Left ventricle myocardium inferior (tissue), 1 donor: Measurements from ENCODE around the gene RBKS. TPM values are rescaled to one million over a fixed set of nuclear protein-coding genes. Genes with fewer than 3 reads are reported as not detected.

ENCODE experiments used
- DNase-seq: peaks from one replicate; pipeline ENCODE4 v3.0.0-alpha.2; 2020
- H3K27ac ChIP-seq: fragments of 200-600 bp; replicated peaks from 2 replicates; pipeline ENCODE4 v1.8.0; 2021
- H3K27me3 ChIP-seq: fragments of 200-600 bp; 2 replicates; pipeline ENCODE4 v1.8.0; 2021; ENCODE audit warnings: low read depth
- H3K36me3 ChIP-seq: fragments of 200-600 bp; 2 replicates; pipeline ENCODE4 v1.8.0; 2021
- H3K4me1 ChIP-seq: fragments of 200-600 bp; 2 replicates; pipeline ENCODE4 v1.8.0; 2021
- H3K4me3 ChIP-seq: fragments of 200-600 bp; 2 replicates; pipeline ENCODE4 v1.8.0; 2021; ENCODE audit warnings: mild to moderate bottlenecking, moderate library complexity
- H3K9me3 ChIP-seq: fragments of 200-600 bp; replicated peaks from 2 replicates; pipeline ENCODE4 v1.8.0; 2021
- CTCF ChIP-seq: fragments of 200-600 bp; IDR thresholded peaks from 2 replicates; pipeline ENCODE4 v1.8.0; 2021; ENCODE audit warnings: antibody characterized with exemption, mild to moderate bottlenecking, borderline replicate concordance
- intact Hi-C: fragments of 100-400 bp; cut with micrococcal nuclease; formaldehyde crosslinking; loops from one replicate; pipeline ENCODE4 v1.11.0; 2022
- total RNA-seq: library from RNA; stranded (reverse); fragmentation: NEBNext Ultra II Directional; extraction: Animal tissue kit (Norgen Biotek cat#: 25700); gene quantifications from one replicate; pipeline ENCODE4 v1.2.1, GENCODE V29; 2021
- donor health status: DM: no; HTN: yes; CAD: no; lungs with severe emphysema.

Gene RBKS
- total RNA-seq, 1 donor from 2014 or later: 2.7 TPM

GRCh38 chr2:27912512-27912911, 22.3 kb upstream of the RBKS start:
- DNase-seq: no peak
- no peak for TF ChIP-seq CTCF
- H3K9me3 ChIP-seq: no peaks in the 10 kb centered on the region
- no peak overlapping the region for H3K27ac ChIP-seq
- no peak overlapping the region for H3K4me3 ChIP-seq
- no peaks in the 10 kb centered on the region for H3K36me3 ChIP-seq
- no peaks in the 10 kb centered on the region for H3K27me3 ChIP-seq
- intact Hi-C loops: no loop called here
- H3K4me1 ChIP-seq: peaks cover 57% of the 10 kb centered on the region

GRCh38 chr2:27911458-27912210, 21.4 kb upstream of the RBKS start:
- intact Hi-C loops: no loop called here
- no peak for DNase-seq
- H3K27me3 ChIP-seq: no peaks in the 10 kb centered on the region
- peaks cover 65% of the 10 kb centered on the region for H3K4me1 ChIP-seq
- no peak for TF ChIP-seq CTCF
- H3K9me3 ChIP-seq: no peaks in the 10 kb centered on the region
- no peaks in the 10 kb centered on the region for H3K36me3 ChIP-seq
- H3K27ac ChIP-seq: no peak overlapping the region
- no peak overlapping the region for H3K4me3 ChIP-seq

DNA sequence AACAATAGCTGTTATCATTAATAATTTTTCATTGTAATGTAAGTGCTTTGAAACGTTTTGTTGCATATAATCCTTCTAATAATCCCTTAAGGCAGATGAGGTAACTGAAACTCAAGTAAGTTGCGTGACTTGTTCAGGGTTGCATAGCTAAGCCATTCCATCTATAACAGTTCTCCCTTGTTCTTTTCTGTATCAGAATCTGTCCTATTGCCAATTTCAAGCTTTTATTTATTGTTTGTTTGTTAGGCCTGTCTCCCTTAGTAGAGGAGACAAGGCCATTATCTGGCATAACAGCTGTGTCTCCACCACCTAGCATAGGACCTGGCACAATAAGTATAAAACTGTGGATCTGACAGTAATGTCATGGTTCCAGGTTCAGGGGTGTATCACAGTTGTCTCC, 19.7 kb upstream of the RBKS start:
- intact Hi-C loops: no loop called here
- no peak for DNase-seq
- Histone ChIP-seq H3K4me1 (peaks cover 57% of the 10 kb centered on the region), H3K9me3 (no peaks in the 10 kb centered on the region), H3K4me3 (no peak overlapping the region), H3K27me3 (no peaks in the 10 kb centered on the region), H3K27ac (no peak overlapping the region), H3K36me3 (no peaks in the 10 kb centered on the region)
- TF ChIP-seq CTCF: no peak

GRCh38 chr2:27907547-27907946, 17.4 kb upstream of the RBKS start:
- H3K36me3 ChIP-seq: no peaks in the 10 kb centered on the region
- H3K4me3 ChIP-seq: no peak overlapping the region
- intact Hi-C loops: no loop called here
- TF ChIP-seq CTCF: no peak
- H3K4me1 ChIP-seq: peaks cover 40% of the 10 kb centered on the region
- H3K9me3 ChIP-seq: no peaks in the 10 kb centered on the region
- DNase-seq: no peak
- no peak overlapping the region for H3K27ac ChIP-seq
- no peaks in the 10 kb centered on the region for H3K27me3 ChIP-seq

DNA sequence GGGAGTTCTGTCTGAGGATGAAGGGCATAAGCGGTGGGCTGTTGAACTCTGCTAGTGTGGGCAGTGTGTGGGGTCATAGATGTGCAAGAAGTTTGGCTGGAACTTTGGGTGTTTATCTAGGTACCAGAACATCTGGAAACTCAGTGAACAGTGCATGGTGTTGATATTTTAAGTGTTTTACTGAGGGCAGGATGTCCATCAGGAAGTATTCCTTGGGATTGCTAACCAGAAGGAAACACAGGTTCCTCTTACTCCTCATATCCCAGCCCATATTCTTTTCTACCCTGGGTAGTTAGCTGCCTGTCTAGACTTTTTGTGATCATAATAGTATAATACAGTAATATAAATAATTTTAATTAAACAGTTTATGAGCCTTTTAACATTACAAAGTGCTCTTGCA, 15.9 kb upstream of the RBKS start:
- Histone ChIP-seq H3K27ac (peak overlapping the region; percentile 12), H3K4me1 (peaks cover 31% of the 10 kb centered on the region)

More for the DNA sequence above, 15.9 kb upstream of the RBKS start:
- Histone ChIP-seq H3K9me3 (no peaks in the 10 kb centered on the region), H3K4me3 (no peak overlapping the region), H3K36me3 (no peaks in the 10 kb centered on the region), H3K27me3 (no peaks in the 10 kb centered on the region)
- intact Hi-C loops: no loop called here
- TF ChIP-seq CTCF: no peak
- DNase-seq: no peak
